Stimulated activated memory B cell treated with anti-CD40 and anti-IgM and Interleukin-4, amounts not matched to agents 10 μg/mL and 1 μg/mL and 100 μg/mL, for 72 hours (primary cell): Measurements from ENCODE around the gene DNMT3A.

Experiments
- ATAC-seq: fragments of 150-1000 bp; cut with Tn5 transposase; 2 replicates; pipeline ENCODE4 v1.10.0; 2021
- H3K27ac Mint-ChIP-seq: one replicate; pipeline ENCODE4 v1.8.0; 2022; ENCODE audit warnings: mild to moderate bottlenecking, mixed read lengths
- H3K27me3 Mint-ChIP-seq: one replicate; pipeline ENCODE4 v1.8.0; 2022; ENCODE audit warnings: mixed read lengths
- H3K36me3 Mint-ChIP-seq: one replicate; pipeline ENCODE4 v1.8.0; 2022; ENCODE audit warnings: mixed read lengths
- H3K4me1 Mint-ChIP-seq: one replicate; pipeline ENCODE4 v1.8.0; 2022; ENCODE audit warnings: mixed read lengths
- H3K4me3 Mint-ChIP-seq: one replicate; pipeline ENCODE4 v1.8.0; 2022; ENCODE audit warnings: mild to moderate bottlenecking, moderate library complexity, mixed read lengths
- H3K9me3 Mint-ChIP-seq: one replicate; pipeline ENCODE4 v1.8.0; 2022; ENCODE audit warnings: mixed read lengths

Gene DNMT3A

DNA sequence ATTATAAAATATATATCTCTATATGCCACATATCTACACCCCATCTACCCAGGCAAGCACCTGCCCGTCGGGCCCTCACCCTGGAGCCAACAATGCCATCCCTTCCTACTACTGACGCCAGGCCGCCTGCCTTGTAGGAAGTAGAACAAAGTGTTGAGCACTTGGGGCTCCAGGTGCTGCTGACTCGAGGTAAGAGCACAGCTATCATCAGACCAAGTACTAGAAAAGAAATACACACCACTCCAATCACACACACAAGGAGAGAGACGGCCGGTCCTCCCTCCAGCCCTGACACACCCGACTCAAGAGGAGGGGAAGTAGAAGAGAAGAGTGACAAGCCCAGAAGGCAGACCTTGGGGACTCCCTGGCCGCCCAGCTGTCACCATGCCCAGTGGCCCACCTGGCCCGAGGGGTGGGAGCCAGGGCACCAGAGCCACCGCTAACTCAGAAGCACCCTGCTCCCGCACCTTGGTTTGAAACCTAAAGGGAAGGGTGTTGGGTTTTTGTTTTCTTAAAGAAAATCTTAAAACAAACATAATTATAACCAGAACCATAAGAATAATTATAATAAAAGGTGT, 109.4 kb downstream of the DNMT3A start:
- peak; percentile 35 for ATAC-seq
- Mint-ChIP-seq H3K4me1 (peaks cover 6% of the 10 kb centered on the region), H3K9me3 (no peaks in the 10 kb centered on the region), H3K27ac (no peak overlapping the region), H3K36me3 (peaks cover 44% of the 10 kb centered on the region), H3K4me3 (no peak overlapping the region), H3K27me3 (no peaks in the 10 kb centered on the region)

DNA sequence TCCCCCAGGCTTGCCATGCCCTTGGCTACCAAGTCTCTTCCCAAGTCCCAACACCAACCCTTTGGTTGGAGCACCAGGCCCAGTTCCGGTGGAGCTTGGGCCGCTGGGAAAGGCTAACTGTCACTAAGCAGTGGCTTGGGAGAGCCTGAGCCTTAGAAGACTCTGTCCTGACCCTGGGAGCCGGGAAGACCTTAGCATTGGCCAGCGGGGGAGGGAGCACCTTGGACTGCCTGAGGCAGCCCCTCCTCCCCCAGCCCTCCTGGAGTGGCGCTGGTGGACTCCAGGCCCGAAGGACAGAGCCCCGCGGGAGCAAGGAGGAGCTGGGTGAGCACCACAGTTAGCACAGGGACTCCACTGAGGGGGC, 110.8 kb downstream of the DNMT3A start:
- Mint-ChIP-seq H3K4me3 (no peak overlapping the region), H3K4me1 (peaks cover 21% of the 10 kb centered on the region), H3K36me3 (peaks cover 36% of the 10 kb centered on the region), H3K9me3 (no peaks in the 10 kb centered on the region), H3K27me3 (no peaks in the 10 kb centered on the region), H3K27ac (no peak overlapping the region)
- no peak for ATAC-seq

DNA sequence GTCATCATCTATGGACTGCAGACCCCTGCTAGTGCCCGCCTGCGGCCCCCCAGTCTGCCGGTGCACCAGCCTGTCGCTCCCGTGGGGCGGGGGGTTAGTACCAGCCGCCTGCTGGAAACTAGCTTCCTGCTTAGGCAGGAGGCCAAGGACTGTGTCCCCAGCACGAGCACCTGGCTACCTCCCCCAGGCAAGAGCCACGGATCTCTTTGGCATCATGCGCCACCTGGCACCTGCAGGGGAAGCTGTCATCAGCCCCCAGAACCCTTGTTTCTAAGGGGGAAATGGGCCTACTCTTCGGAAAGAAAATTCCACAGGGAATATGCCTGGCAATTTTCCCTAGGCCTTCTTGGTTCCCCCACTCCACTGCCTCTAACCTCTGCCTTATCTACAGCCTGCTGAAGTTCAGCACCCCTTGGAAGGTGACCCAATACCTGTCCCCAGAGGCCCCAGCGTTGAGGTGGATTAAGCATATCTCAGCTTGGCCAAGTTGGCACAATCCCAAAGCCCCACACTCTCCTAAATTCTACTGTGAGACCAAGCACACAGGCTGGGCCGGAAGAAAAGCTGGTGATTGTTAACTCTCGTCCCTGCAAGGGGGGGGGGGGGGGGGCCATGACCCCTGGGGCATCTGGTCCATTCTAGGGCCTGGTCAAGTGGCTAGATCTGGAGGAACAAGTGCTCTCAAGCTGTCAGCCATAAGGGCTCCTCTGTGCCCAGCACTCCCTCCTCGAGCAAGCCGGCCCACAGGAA, 111.4 kb downstream of the DNMT3A start:
- ATAC-seq, result no peak
- Mint-ChIP-seq H3K27me3 (no peaks in the 10 kb centered on the region), H3K4me3 (no peak overlapping the region), H3K4me1 (peaks cover 23% of the 10 kb centered on the region), H3K9me3 (no peaks in the 10 kb centered on the region), H3K36me3 (peaks cover 30% of the 10 kb centered on the region), H3K27ac (no peak overlapping the region)

DNA sequence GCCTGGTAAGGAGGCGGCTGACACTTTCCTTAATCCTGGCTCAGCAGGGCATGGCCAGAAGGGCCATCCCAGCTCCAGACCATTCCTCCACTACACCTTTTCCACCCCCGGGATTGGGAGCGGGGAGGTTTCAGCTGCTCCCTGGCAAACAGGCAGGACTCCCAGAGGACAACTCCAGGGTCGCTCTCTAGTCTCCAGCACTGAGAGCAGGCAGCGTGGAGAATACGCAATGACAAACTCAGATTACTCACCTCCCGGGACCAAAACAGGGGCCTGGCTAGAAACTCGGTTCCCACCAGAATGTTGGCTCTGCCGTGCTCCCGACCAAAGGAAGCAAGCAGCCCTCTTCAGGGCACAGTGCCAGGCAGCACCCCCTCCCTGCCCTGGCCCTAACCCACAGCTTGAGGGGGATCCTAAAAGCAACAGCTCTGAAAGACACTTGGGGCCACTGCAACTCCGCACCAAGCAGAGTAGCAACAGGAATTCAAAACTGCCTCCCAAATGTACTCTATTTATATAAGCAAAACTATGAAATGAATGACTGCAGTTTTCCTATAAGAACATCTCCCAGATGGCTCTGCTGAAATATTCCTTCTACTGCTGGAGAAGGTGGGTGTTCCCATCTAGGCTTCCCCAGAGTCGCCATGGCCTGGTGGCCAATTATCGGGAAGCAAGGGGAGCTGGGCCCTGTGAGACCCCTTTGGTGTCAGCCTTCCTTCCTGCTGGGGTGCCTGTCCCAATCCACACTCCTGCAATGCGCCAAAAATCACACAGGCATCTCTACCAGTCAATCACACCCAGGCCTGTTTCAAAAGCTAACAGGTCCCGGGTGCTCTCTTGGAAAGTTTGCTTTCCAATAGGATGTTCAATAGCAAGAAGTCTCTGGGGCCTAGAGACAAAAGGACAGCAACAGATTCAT, 112.2 kb downstream of the DNMT3A start:
- Mint-ChIP-seq H3K4me3 (no peak overlapping the region), H3K4me1 (peaks cover 23% of the 10 kb centered on the region), H3K27me3 (no peaks in the 10 kb centered on the region), H3K36me3 (peaks cover 22% of the 10 kb centered on the region), H3K9me3 (no peaks in the 10 kb centered on the region), H3K27ac (no peak overlapping the region)
- ATAC-seq, result no peak

DNA sequence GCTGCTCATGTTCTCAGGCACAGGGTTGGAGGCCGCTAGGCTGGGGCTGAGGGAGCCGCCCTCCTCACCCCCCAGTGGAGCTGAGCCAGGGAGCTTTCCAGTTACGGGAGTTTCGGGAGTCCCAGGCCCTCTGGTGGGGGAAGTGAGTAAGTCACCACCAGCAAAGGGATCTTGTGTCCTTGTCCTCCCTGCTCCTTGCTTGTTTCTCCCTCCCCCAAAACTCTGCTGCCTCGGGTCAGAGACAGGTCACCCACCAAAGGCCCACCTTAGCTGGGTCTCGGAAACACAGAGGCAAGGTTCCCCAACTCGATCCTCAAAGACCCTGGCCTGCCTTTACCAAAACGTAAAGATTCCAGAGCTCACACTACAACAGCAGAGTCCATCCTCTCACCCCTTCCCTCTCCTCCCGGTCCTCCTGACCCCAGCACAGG, 112.9 kb downstream of the DNMT3A start:
- Mint-ChIP-seq H3K9me3 (no peaks in the 10 kb centered on the region), H3K4me3 (no peak overlapping the region), H3K27me3 (no peaks in the 10 kb centered on the region), H3K36me3 (peaks cover 15% of the 10 kb centered on the region), H3K27ac (no peak overlapping the region), H3K4me1 (peaks cover 23% of the 10 kb centered on the region)
- ATAC-seq, result peak; percentile 38

DNA sequence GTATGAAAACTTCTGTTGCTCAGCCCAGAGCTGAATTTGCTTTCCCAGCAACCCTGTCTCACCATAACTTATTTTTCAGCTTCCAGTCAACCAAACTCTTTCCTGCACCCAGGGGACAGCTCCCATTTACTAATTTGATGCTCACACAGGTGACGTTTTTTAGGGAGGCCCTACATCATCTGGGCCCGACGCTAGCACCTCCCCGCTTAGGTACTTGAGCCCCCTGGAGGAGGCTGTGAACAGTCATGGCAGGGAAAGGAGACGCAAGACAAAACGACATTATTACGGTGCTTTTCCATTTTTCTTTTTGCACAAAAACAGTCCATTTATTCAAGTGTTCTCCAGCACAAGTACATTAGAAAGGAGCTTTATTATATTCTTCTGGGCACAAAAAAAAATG, 114.1 kb downstream of the DNMT3A start:
- H3K27ac Mint-ChIP-seq, result no peak overlapping the region
- no peak overlapping the region for H3K4me3 Mint-ChIP-seq
- H3K4me1 Mint-ChIP-seq, result peaks cover 23% of the 10 kb centered on the region
- H3K27me3 Mint-ChIP-seq, result no peaks in the 10 kb centered on the region
- peaks cover 6% of the 10 kb centered on the region for H3K36me3 Mint-ChIP-seq
- ATAC-seq, result no peak
- H3K9me3 Mint-ChIP-seq, result no peaks in the 10 kb centered on the region

DNA sequence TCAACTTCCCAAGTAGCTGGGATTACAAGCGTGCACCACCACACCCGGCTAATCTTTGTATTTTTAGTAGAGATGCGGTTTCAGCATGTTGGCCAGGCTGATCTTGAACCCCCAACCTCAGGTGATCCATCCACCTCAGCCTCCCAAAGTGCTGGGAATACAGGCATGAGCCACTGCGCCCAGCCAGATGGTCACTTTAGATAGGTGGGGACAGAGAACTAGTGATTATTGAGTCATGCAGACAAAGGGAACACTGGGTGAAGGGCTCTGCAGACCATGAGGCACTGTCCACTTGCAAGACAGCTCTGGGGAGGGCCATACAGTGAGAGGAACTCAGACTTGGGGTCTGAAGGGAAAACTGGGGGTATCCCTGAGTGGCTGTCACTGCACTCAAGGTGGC, 114.9 kb downstream of the DNMT3A start:
- no peaks in the 10 kb centered on the region for H3K27me3 Mint-ChIP-seq
- H3K4me3 Mint-ChIP-seq, result no peak overlapping the region
- H3K9me3 Mint-ChIP-seq, result no peaks in the 10 kb centered on the region
- no peaks in the 10 kb centered on the region for H3K36me3 Mint-ChIP-seq
- peaks cover 23% of the 10 kb centered on the region for H3K4me1 Mint-ChIP-seq
- no peak for ATAC-seq
- H3K27ac Mint-ChIP-seq, result peak overlapping the region; percentile 79

DNA sequence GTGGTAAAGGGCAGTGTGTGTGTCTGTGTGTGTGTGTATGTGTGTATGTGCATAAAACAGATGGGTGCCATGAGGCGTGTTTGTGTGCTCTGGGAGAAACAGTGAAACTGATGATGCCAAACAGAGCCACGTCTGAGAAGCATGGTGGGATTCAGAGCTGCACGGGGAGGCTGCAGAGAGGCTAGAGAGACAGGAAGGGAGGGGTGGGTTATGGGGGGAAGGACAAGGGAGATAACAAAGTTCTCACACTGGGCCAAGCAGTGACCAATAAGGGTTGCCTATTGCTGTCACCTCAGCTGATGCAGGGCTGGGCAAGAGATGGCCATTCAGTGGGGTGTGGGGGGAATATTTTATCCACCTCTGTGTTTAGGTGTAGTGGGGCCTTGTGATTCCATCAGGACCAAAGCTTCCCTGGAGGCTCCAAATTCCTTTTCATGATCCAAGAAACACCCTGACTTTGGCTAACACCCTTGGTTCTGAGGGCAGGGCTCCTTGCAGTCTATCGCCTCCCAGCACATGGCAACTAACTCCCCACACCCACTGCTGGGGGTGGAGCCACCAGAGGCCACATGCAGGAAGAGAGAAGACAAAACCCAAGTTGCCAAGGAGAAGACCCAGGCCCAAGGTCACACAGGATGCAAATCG, 119.1 kb downstream of the DNMT3A start:
- H3K9me3 Mint-ChIP-seq, result no peaks in the 10 kb centered on the region
- H3K27me3 Mint-ChIP-seq, result no peaks in the 10 kb centered on the region
- no peak for ATAC-seq
- H3K4me3 Mint-ChIP-seq, result no peak overlapping the region
- H3K27ac Mint-ChIP-seq, result no peak overlapping the region
- H3K36me3 Mint-ChIP-seq, result no peaks in the 10 kb centered on the region
- peaks cover 19% of the 10 kb centered on the region for H3K4me1 Mint-ChIP-seq

DNA sequence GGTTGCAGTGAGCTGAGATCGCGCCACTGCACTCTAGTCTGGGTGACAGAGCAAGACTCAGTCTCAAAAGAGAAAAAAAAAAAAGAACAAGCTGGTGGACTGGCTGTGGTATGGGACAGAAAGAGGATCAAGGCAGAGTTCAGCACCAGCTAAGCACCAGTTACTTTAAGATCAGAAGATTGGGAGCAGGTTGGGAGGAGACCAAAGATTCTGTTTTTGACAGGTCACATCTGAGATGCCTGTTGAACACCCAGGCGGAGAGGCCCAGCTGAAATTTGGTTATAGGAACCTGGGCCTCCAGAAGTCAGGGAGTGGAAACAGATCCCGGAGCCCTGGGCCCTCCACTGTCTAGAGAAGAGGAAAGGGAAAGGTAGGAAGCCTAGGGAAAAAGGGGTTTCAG, 120.1 kb downstream of the DNMT3A start:
- Mint-ChIP-seq H3K4me3 (no peak overlapping the region), H3K9me3 (no peaks in the 10 kb centered on the region), H3K27ac (peak overlapping the region; percentile 15)

DNA sequence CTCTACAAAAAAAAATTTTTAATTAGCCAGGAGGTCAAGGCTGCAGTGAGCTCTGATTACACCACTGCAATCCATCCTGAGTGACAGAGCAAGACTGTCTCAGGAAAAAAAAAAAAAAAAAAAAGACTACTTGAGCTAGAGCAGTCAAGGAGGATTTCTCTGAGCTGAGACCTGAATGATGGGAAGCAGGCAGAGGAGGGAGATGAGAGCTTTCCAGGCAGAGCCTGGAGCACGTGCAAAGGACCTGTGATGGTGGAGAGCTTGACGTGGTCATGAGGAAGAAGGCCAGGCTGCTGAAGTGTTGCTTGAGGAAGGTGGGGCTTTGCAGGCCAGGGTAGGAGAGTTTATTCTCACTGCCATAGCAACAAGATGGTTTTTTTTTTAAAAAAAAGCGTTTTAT, 121.4 kb downstream of the DNMT3A start:
- Mint-ChIP-seq H3K36me3 (no peaks in the 10 kb centered on the region), H3K27me3 (no peaks in the 10 kb centered on the region), H3K27ac (no peak overlapping the region), H3K4me1 (peaks cover 6% of the 10 kb centered on the region), H3K9me3 (no peaks in the 10 kb centered on the region), H3K4me3 (no peak overlapping the region)
- ATAC-seq, result no peak

More for the DNA sequence above, 120.1 kb downstream of the DNMT3A start:
- Mint-ChIP-seq H3K4me1 (peaks cover 9% of the 10 kb centered on the region), H3K36me3 (no peaks in the 10 kb centered on the region), H3K27me3 (no peaks in the 10 kb centered on the region)
- no peak for ATAC-seq

DNA sequence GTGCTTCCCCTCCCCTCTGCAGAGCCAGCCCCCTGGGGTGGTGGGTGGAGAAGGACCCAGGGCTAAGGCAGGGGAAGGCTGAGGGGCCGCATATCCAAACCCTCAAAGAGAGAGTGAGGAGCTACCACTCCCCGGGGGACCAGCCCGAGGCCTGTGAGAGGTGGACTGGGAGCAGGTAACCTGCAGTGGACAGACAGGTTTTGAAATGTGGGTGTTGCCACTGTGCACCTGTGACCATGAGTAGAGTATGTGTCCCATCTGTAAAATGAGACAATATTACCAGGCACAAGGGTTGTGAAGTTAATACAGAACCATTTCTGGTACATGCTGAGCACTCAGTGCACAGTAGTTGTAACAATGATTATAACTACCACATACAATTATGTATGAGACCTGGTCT, 122.1 kb downstream of the DNMT3A start:
- peaks cover 7% of the 10 kb centered on the region for H3K4me1 Mint-ChIP-seq
- no peaks in the 10 kb centered on the region for H3K36me3 Mint-ChIP-seq
- H3K27ac Mint-ChIP-seq, result no peak overlapping the region
- no peaks in the 10 kb centered on the region for H3K9me3 Mint-ChIP-seq
- no peaks in the 10 kb centered on the region for H3K27me3 Mint-ChIP-seq
- no peak for ATAC-seq
- no peak overlapping the region for H3K4me3 Mint-ChIP-seq

DNA sequence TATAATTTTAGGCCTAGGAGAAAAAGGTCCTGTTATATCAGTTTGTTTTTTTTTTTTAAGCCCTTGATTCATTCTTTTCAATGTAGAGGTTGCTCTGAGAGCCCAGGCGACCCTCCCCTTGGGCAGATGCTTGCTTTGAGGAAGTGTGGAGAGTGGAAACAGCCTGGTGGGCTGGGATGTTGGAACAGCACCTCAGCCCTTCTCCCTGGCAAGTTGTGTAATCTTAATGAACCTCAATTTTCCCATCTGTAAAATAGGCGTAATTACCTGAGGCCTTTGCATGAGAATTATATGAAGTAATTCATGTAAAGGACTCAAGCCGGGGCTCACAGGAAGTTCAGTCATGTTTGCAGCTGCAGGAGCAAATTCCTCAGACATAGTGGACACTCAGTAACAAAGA, 123.6 kb downstream of the DNMT3A start:
- H3K4me3 Mint-ChIP-seq, result no peak overlapping the region
- no peak for ATAC-seq

DNA sequence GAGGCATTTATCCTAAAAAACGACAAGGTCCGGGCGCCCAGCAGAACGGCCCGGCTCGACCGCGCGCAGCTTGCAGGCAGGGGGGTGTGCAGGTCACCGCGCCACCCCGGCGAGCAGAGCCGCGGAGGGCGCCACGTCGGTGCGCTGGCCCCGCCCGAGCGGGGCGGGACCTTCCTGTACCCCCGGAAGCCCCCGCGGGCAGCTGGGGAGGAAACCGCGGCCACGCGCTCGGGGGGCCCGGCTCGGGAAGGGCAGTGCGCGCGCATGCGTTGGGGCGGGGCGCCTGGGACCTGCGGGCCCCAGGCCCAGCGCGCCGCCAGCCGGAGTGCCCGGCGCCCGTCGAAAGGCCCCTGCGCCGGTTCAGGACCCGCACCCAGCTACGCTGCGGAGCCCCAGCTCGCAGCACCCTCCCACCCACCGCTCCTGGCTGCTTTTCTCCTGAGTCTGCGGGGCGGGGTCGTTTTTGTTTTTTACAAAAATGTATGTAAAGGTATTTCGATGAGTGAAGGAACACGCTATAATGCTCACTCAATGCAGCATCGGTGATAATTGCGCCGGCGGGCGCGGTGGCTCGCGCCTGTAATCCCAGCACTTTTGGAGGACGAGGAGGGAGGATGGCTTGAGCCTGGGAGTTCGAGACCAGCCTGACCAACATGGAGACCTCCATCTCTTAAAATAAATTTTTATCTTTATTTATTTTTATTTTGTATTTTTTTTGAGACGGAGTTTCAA, 125.6 kb downstream of the DNMT3A start:
- peaks cover 17% of the 10 kb centered on the region for H3K4me1 Mint-ChIP-seq
- peak overlapping the region; percentile 78 for H3K27ac Mint-ChIP-seq
- no peaks in the 10 kb centered on the region for H3K9me3 Mint-ChIP-seq
- H3K4me3 Mint-ChIP-seq, result peak overlapping the region; percentile 74
- peak; percentile 95 for ATAC-seq
- no peaks in the 10 kb centered on the region for H3K27me3 Mint-ChIP-seq
- H3K36me3 Mint-ChIP-seq, result no peaks in the 10 kb centered on the region

More for the DNA sequence above, 123.6 kb downstream of the DNMT3A start:
- peaks cover 9% of the 10 kb centered on the region for H3K4me1 Mint-ChIP-seq
- H3K27ac Mint-ChIP-seq, result no peak overlapping the region
- no peaks in the 10 kb centered on the region for H3K9me3 Mint-ChIP-seq
- H3K27me3 Mint-ChIP-seq, result no peaks in the 10 kb centered on the region
- no peaks in the 10 kb centered on the region for H3K36me3 Mint-ChIP-seq

DNA sequence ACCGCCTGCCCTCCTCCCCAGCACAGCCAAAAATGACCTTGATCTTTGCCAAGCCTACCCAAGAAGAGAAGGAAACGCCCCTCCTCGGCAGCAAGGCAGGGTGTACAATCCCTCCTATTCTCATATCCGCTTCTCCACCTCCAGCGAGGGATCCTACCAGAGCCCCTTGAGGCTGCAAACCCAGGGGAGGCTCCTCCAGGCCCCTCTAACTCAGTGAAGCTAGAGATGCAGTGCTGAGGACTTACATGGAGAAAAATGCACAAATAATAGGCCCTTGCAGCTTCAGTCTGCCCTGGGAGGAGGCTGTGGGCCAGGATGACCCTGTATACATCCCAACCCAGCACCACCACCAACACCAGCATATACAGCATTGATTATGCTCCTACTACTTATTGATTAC, 126.5 kb downstream of the DNMT3A start:
- Mint-ChIP-seq H3K4me1 (peaks cover 26% of the 10 kb centered on the region), H3K4me3 (peak overlapping the region; percentile 74), H3K9me3 (no peaks in the 10 kb centered on the region), H3K27me3 (no peaks in the 10 kb centered on the region), H3K36me3 (no peaks in the 10 kb centered on the region), H3K27ac (peak overlapping the region; percentile 78)
- ATAC-seq, result no peak
